PC-9 (cell line): Measurements from ENCODE around the gene PRSS56.

ENCODE experiments used
- CTCF ChIP-seq: fragments of 200-600 bp; sonication (generic); conservative IDR thresholded peaks from 2 replicates; pipeline ENCODE4 v1.6.1; 2017; ENCODE audit warnings: mixed run types, antibody characterized with exemption, mild to moderate bottlenecking, moderate library complexity
- EZH2 ChIP-seq: fragments of 200-600 bp; sonication (generic); IDR thresholded peaks from 2 replicates; pipeline ENCODE4 v1.8.0; 2017; ENCODE audit warnings: antibody characterized with exemption, low read depth

GRCh38 chr2:232539298-232540231 is 19.4 kb downstream of the PRSS56 start, which contains the start of gene CHRNG:
- no peak for TF ChIP-seq CTCF
- no peak for TF ChIP-seq EZH2
